Progenitor cell of endocrine pancreas (in vitro differentiated cells): ENCODE data around the gene UBAP1L. TPM values are rescaled to one million over a fixed set of nuclear protein-coding genes. Genes with fewer than 3 reads are reported as not detected.
A peak's percentile ranks its signal among the peaks of the same experiment; 100 is the strongest.
"Not testable (repeated sequence)": the region's sequence is repeated elsewhere in the genome, so short reads cannot be mapped to it uniquely, and the experiment has no call there.

Experiments used
- DNase-seq: peaks from one replicate; pipeline ENCODE4 v3.0.0; 2021; ENCODE audit warnings: low spot score; ENCODE audit not compliant: unreplicated experiment
- H3K27ac Mint-ChIP-seq: 2 replicates; pipeline ENCODE4 v1.8.0; 2021; ENCODE audit warnings: mild to moderate bottlenecking, moderate library complexity, mixed read lengths
- H3K27me3 Mint-ChIP-seq: 2 replicates; pipeline ENCODE4 v1.8.0; 2021; ENCODE audit warnings: mixed read lengths
- H3K36me3 Mint-ChIP-seq: 2 replicates; pipeline ENCODE4 v1.8.0; 2022; ENCODE audit warnings: mixed read lengths; ENCODE audit not compliant: insufficient read depth
- H3K4me1 Mint-ChIP-seq: 2 replicates; pipeline ENCODE4 v1.8.0; 2021; ENCODE audit warnings: low read depth, mixed read lengths
- H3K4me3 Mint-ChIP-seq: 2 replicates; pipeline ENCODE4 v1.8.0; 2021; ENCODE audit warnings: low read depth, mild to moderate bottlenecking, moderate library complexity, mixed read lengths
- H3K9me3 Mint-ChIP-seq: 2 replicates; pipeline ENCODE4 v1.8.0; 2021; ENCODE audit warnings: low read depth, mixed read lengths
- CTCF ChIP-seq: fragments of 200-600 bp; sonication (generic); IDR thresholded peaks from one replicate; pipeline ENCODE4 v1.5.0; 2021; ENCODE audit warnings: antibody characterized with exemption, mild to moderate bottlenecking; ENCODE audit not compliant: unreplicated experiment
- total RNA-seq: library from RNA; stranded (reverse); gene quantifications from 2 replicates; pipeline ENCODE4 v1.2.1, GENCODE V29; 2021

Gene UBAP1L
- total RNA-seq, 1 donor from 2014 or later: 5.8 TPM

DNA sequence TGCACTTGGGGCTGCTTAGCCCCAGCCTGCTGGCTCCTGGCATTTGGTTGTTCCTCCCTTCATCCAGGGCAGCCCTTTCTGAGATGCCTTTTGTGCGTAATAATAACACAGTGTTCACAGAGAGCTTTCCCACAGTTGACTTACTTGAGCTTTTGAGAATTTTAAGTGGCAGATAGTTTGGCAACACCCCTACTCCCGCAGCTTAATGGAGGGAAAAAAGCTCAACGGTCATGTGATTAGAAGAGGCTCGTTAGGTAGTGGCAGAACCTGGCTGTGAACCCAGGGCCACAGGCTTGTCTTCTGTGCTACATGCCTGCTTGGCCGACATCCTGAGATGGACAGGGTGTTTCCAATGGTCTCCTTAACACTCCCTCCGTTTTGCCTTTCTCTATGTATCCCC is 33.7 kb downstream of the UBAP1L start:
- no peak overlapping the region for H3K27ac Mint-ChIP-seq
- no peaks in the 10 kb centered on the region for H3K36me3 Mint-ChIP-seq
- H3K9me3 Mint-ChIP-seq: peaks cover 5% of the 10 kb centered on the region
- no peak for TF ChIP-seq CTCF
- DNase-seq: no peak
- peaks cover 68% of the 10 kb centered on the region for H3K27me3 Mint-ChIP-seq
- no peak overlapping the region for H3K4me3 Mint-ChIP-seq
- peaks cover 21% of the 10 kb centered on the region for H3K4me1 Mint-ChIP-seq

DNA sequence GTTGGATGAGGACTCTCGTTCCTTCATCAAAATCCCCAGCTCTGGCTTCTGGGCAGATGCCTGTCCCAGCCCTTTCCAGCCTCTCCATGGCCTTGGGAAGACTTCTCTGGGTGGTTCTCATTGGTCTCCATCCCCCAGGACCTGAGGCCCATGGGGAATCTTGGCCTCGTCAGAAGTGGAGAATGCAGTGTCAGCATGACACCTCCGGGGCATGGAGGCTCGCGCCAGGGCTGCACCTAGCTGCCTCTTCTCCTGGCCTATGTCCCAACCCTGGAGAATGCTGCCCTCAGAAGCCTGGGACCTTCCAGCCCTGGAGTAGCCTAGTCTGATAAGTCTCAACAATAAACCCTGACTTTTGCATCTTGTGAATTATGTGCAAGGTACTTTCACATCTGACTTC is 35.4 kb downstream of the UBAP1L start:
- peaks cover 20% of the 10 kb centered on the region for H3K4me1 Mint-ChIP-seq
- H3K27me3 Mint-ChIP-seq: peaks cover 57% of the 10 kb centered on the region
- no peak for DNase-seq
- H3K9me3 Mint-ChIP-seq: peaks cover 8% of the 10 kb centered on the region
- H3K36me3 Mint-ChIP-seq: no peaks in the 10 kb centered on the region
- no peak for TF ChIP-seq CTCF
- H3K27ac Mint-ChIP-seq: no peak overlapping the region
- H3K4me3 Mint-ChIP-seq: no peak overlapping the region

DNA sequence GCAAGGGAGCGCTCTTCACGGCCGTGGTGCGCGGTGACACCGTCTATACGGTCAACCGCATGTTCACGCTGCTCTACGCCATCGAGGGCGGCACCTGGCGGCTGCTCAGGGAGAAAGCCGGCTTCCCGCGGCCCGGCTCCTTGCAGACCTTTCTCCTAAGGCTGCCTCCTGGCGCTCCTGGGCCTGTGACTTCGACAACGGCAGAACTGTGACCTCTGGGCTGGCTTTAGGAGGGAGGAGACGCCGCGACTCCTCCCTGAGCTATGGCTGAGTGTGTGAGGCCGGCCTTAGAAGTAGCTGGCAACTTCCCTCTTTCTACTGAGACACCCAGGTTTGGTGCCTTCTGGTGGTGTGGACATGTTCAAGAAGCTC is 37.0 kb downstream of the UBAP1L start:
- Mint-ChIP-seq H3K9me3 (peaks cover 8% of the 10 kb centered on the region), H3K36me3 (no peaks in the 10 kb centered on the region), H3K27me3 (peaks cover 47% of the 10 kb centered on the region), H3K4me3 (no peak overlapping the region), H3K4me1 (peaks cover 9% of the 10 kb centered on the region), H3K27ac (peak overlapping the region; percentile 85)
- peak; percentile 60 for TF ChIP-seq CTCF
- DNase-seq: peak; percentile 38

- no peak for TF ChIP-seq CTCF
- Mint-ChIP-seq H3K9me3 (peaks cover 8% of the 10 kb centered on the region), H3K36me3 (no peaks in the 10 kb centered on the region), H3K27me3 (peaks cover 41% of the 10 kb centered on the region), H3K4me3 (no peak overlapping the region), H3K4me1 (peaks cover 3% of the 10 kb centered on the region), H3K27ac (peak overlapping the region; percentile 85)
- no peak for DNase-seq
These were observed 37.6 kb downstream of the UBAP1L start for GRCh38 chr15:65077291-65077980.

- Mint-ChIP-seq H3K27ac (peak within 1 kb of the TSS; percentile 85), H3K9me3 (peaks cover 8% of the 10 kb centered on the region), H3K4me3 (no peak within 1 kb of the TSS), H3K4me1 (no peaks in the 10 kb centered on the region), H3K27me3 (peaks cover 37% of the 10 kb centered on the region), H3K36me3 (no peaks in the 10 kb centered on the region)
- no peak for TF ChIP-seq CTCF
- no peak for DNase-seq
These were observed 38.3 kb downstream of the UBAP1L start, which contains the start of gene KBTBD13 for GRCh38 chr15:65076486-65077290. KBTBD13 (plus strand) TSS chr15:65076746; CDS start chr15:65076816, 70 bp downstream.

DNA sequence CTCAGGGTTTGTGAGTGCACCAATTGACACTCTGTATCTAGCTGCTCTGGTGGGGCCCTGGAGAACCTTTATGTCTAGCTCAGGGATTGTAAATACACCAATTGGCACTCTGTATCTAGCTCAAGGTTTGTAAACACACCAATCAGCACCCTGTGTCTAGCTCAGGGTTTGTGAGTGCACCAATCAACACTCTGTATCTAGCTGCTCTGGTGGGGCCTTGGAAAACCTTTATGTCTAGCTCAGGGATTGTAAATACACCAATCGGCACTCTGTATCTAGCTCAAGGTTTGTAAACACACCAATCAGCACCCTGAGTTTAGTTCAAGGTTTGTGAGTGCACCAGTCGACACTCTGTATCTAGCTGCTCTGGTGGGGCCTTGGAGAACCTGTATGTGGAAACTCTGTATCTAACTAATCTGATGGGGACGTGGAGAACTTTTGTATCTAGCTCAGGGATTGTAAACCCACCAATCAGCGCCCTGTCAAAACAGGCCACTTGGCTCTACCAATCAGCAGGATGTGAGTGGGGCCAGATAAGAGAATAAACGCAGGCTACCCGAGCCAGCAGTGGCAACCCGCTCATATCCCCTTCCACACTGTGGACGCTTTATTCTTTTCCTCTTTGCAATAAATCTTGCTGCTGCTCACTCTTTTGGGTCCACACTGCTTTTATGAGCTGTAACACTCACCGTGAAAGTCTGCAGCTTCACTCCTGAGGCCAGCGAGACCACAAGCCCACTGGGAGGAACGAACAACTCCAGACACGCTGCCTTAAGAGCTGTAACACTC is 39.2 kb downstream of the UBAP1L start:
- DNase-seq, H3K36me3 Mint-ChIP-seq, H3K4me1 Mint-ChIP-seq, H3K27ac Mint-ChIP-seq, H3K4me3 Mint-ChIP-seq, H3K9me3 Mint-ChIP-seq: not testable (repeated sequence)
- H3K27me3 Mint-ChIP-seq: peaks cover 28% of the 10 kb centered on the region

GRCh38 chr15:65074946-65075345 is 40.1 kb downstream of the UBAP1L start:
- H3K36me3 Mint-ChIP-seq, H3K4me1 Mint-ChIP-seq, H3K27ac Mint-ChIP-seq, DNase-seq, H3K4me3 Mint-ChIP-seq, H3K9me3 Mint-ChIP-seq: not testable (repeated sequence)
- H3K27me3 Mint-ChIP-seq: peaks cover 28% of the 10 kb centered on the region
